Gastroesophageal sphincter (tissue), 3 donors: ENCODE data around the gene HS6ST2.

ENCODE experiments used
- EP300 ChIP-seq: sonication (generic); formaldehyde crosslinking; IDR thresholded peaks from one replicate; pipeline ENCODE4 v1.6.1; 2017; ENCODE audit warnings: antibody characterized with exemption, mild to moderate bottlenecking
- POLR2A ChIP-seq, 2 donors: fragments of 450-650 bp; IDR thresholded peaks; one replicate each; pipeline ENCODE4 v1.6.1; 2017; ENCODE audit warnings: antibody characterized with exemption in 2 of 2, mild to moderate bottlenecking in 2 of 2, moderate library complexity in 1 of 2
- POLR2AphosphoS5 ChIP-seq: sonication (generic); formaldehyde crosslinking; IDR thresholded peaks from one replicate; pipeline ENCODE4 v1.6.1; 2017; ENCODE audit warnings: antibody characterized with exemption
- TF ChIP-seq, protein P1 (sequence below), 4 experiments: fragments of 200-600 bp in 2 of 4; fragments of 450-650 bp in 2 of 4; sonication (generic) in 1 of 4; IDR thresholded peaks; one replicate each; pipeline ENCODE4 v1.5.1; 2017 to 2019; ENCODE audit warnings: antibody characterized with exemption in 4 of 4, mild to moderate bottlenecking in 2 of 4, moderate library complexity in 2 of 4

DNA sequence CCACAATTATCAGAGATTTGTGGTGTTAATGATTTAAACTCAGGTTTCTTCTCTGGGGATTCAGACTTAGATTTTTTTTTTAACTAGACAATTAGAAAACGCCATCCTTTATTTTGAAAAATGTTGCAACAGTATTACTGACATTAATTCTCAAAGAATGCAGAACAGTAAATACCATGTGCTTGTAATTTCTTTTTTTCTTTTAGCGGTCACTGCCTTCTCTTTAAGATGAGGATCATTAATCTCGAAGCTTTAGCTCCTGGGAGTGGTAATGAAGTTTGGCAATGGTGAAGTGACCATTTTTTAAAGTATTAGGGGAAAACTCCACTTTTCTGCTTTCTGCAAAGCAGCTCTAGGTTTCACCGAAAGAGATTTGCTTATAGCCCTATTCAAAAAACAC is 305.6 kb downstream of the HS6ST2 start:
- TF ChIP-seq, protein P1, sequence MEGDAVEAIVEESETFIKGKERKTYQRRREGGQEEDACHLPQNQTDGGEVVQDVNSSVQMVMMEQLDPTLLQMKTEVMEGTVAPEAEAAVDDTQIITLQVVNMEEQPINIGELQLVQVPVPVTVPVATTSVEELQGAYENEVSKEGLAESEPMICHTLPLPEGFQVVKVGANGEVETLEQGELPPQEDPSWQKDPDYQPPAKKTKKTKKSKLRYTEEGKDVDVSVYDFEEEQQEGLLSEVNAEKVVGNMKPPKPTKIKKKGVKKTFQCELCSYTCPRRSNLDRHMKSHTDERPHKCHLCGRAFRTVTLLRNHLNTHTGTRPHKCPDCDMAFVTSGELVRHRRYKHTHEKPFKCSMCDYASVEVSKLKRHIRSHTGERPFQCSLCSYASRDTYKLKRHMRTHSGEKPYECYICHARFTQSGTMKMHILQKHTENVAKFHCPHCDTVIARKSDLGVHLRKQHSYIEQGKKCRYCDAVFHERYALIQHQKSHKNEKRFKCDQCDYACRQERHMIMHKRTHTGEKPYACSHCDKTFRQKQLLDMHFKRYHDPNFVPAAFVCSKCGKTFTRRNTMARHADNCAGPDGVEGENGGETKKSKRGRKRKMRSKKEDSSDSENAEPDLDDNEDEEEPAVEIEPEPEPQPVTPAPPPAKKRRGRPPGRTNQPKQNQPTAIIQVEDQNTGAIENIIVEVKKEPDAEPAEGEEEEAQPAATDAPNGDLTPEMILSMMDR (IDR thresholded peaks at IDR 0.05) = no peak
- TF ChIP-seq POLR2A (IDR thresholded peaks at IDR 0.05) = no peak
- no peak for TF ChIP-seq POLR2AphosphoS5
- TF ChIP-seq EP300 = no peak
